Epithelial cell of prostate (primary cell): ENCODE measurements around the gene PLEKHM2.

ENCODE experiments used
- DNase-seq: peaks from one replicate; pipeline ENCODE4 v3.0.0-alpha.2; 2011; ENCODE audit warnings: low read depth, low spot score
- H3K27ac ChIP-seq: fragments of 450-650 bp; 2 replicates; pipeline ENCODE4 v1.5.1; 2017; ENCODE audit warnings: mild to moderate bottlenecking

The PLEKHM2 gene

DNA sequence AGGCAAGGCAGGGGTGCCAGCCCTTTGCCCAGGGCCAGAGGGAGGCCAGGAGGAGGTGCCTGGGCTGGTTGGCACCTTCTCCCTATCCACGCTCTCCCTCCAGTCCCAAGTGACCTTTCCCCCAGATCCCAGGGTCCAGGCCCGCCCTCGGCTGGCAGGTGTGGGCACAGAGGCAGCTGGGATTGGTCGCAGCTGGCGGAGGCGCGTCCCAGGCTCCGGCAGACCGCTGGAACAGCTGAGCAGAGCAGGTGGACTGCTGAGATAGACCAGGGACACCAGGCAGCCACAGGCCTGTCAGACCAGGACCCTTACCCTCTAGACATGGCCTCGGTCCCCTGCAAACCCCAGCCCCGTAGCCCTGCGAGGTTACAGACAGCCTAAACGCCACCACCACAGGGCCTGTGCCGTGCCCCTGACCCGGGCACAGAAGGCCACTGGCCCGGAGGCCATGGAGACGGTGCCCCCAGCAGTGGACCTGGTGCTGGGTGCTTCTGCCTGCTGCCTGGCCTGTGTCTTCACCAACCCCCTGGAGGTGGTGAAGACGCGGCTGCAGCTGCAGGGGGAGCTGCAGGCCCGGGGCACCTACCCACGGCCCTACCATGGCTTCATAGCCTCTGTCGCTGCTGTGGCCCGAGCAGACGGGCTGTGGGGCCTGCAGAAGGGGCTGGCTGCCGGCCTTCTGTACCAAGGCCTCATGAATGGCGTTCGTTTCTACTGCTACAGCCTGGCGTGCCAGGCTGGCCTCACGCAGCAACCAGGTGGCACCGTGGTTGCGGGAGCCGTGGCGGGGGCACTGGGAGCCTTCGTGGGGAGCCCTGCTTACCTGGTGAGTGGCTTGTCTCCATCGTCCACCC lies 52.1 kb downstream of the PLEKHM2 start, which contains the start of gene SLC25A34:
Gene SLC25A34 (plus strand): TSS at position 221 of the 854 bp plus-strand sequence. CDS start 228 bp downstream, at position 449.
- no peak within 1 kb of the TSS for H3K27ac ChIP-seq
- DNase-seq: no peak

DNA sequence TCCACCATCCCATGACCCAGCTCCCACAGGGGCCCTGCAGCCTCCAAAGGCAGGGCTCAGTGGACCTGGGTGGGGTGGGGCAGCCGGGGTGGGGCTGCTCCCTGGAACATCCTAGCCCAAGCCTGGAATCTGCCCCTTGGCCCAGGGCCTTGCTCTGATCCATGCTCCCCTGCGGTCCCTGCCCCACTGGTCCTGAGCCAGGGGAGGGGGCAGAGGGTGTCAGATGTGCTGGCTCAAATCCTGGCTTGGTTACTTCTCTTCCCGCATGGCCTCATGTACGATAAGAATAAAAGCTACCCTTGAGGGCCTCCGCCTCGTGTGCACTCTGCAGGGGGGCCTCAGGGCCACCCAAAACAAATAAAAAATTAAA lies 52.8 kb downstream of the PLEKHM2 start:
- DNase-seq: no peak
- no peak overlapping the region for H3K27ac ChIP-seq

DNA sequence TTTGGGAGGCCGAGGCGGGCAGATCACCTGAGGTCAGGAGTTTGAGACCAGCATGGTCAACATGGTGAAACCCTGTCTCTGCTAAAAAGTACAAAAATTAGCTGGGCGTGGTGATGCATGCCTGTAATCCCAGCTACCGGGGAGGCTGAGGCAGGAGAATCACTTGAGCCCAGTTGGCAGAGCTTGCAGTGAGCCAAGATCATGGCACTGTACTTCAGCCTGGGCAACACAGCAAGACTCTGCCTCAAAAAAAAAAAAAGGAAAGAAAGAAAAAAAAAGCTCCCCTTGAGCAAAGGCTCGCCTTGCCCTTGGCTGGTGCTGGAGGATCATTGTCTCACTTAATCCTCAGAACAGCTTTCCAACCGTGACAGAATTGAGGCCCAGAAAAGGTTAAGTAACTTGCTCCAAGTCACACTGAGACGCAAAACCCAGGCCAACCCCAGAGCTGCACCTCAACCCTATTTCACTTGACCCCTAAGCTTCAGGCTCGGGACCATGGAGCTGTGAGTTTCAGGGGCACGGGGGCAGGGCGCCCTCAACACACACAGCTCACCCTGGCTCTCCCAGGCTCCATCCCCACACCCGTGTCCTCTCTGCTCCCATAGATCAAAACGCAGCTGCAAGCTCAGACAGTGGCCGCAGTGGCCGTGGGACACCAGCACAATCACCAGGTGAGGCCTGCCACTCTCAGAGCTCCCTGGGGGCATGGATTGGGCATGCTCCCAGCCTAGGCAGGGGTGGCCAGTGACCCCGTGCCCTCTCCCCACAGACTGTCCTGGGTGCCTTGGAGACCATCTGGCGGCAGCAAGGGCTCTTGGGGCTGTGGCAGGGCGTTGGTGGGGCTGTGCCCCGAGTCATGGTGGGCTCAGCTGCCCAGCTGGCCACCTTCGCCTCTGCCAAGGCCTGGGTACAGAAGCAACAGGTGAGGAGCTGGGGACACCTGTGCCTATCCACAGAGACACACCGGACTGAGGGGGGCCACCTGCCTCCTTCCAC lies 53.5 kb downstream of the PLEKHM2 start:
- no peak for DNase-seq
- no peak overlapping the region for H3K27ac ChIP-seq

DNA sequence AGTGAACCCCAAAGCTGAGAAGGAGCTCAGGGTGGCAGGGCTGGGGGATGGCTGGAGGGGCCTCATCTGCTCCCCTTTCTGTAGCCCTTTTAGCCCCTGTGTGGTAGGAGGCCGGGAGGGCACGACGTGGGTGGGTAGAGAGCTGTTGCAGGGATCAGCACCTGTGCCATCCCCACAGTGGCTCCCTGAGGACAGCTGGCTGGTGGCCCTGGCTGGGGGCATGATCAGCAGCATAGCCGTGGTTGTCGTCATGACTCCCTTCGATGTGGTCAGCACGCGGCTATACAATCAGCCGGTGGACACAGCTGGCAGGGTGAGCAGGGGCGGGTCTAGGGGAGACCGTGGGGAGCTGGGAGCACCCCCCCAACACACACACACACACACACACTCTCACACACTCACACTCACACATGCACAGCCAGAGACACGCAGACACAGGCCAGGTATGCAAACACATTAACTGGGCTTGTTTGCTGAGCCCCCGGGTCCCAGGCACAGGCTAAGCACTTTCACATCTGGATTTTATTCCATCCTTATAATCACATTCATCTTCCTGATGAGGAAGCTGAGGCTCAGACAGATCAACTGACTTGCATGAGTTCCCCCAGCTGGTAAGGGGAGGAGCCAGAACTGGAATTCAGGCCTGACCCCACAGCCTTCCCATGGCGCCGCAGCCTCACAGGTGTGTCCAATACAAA lies 54.4 kb downstream of the PLEKHM2 start:
- H3K27ac ChIP-seq: no peak overlapping the region
- no peak for DNase-seq

DNA sequence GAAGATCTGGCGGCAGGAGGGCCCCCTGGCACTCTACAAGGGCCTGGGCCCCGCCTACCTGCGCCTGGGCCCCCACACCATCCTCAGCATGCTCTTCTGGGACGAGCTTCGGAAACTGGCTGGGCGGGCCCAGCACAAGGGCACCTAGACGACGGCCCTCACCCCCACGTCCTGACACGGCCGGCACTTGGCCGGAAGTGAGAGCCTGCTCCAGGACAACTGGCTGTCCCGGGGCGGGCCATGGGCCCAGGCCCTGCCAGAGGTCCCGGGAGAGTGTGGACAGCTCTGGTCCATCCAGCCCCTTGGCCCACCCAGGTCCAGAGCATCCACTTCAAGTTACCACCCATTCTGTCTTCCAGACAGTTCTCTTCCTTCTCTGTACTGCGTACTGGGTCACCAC lies 55.1 kb downstream of the PLEKHM2 start:
- no peak for DNase-seq
- H3K27ac ChIP-seq: no peak overlapping the region

DNA sequence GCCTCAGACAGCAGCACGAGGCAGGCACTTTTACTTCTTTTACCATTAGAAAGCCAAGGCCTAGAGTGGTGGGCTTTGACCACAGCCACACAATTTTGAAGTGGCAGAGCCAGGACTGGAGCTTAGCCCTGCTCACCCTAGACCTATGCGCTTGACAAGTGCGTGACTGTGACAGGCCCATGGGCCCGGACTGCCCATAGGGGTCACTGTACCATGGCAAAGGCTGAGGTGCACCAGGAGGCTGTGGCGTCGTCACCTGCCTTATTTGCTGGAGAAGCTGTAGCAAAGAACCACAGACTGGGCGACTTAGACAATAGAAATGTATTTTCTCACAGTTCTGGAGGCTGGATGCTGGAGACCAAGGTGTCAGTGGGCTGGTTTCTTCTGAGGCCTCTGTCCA lies 55.6 kb downstream of the PLEKHM2 start:
- DNase-seq: no peak
- H3K27ac ChIP-seq: no peak overlapping the region

DNA sequence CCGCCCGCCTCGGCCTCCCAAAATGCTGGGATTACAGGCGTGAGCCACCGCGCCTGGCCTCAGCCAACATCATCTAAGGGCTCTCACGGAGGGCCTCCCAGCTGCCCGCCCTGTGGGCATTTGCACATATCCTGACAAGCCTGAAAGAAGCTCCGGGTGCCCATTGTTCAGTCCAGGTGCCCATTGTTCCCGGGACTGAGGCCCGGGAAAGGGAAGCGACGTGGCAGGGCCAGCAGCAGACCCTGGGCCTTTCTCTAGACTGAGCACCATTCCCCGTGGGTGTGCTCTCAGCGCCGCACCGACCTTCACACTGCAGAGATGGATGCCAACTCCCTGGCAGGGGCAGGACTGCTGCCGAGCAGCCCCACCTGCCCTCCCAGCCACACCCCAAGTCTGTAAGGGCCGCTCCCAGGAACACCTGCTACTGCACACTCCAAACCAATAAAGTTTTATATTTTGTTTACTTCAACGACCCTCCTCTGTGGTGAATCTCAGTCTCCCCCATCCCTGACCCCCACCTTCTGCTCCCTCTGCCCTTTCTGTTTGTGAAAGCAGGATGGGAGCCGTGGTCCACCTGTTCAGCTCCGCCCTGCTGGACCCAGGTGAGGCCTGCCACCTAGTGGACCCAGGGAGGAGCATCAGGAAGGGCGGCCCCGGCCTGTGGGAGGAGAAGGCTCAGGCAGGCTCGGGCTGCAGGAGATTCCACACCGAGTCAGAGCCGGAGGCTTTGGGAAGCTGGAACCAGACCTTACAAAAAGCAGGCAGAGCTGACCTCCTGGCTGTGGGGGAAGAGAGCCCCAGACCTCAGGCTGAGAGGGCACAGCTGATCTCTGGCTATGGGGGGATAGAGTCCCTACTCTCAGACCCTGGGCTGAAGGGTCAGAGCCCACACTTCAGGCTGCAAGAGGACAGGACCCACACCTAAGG lies 57.1 kb downstream of the PLEKHM2 start:
- no peak for DNase-seq
- no peak overlapping the region for H3K27ac ChIP-seq

DNA sequence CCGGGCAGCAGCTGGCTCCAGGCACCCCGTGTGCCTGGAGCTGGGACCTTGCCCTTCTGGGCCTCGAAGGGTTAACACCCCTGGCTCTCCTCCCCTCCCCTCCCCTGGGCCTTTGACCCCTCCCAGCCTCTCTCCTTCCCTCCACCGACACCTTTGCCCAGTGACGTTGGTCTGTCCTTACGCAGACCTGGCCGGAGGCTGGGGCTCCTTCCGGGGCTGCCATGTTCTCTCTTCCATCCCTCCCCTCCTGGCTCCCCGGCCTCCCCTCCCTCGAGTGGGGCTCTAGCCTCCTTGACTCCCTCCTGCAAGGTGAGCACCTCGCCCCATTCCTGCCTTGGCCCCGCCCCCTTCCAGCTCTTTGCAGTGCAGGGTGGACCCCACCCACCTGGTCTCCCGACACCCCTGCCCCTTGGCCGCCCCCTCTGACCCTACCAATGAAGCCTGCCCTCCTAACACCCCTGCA lies 58.2 kb downstream of the PLEKHM2 start, which contains the start of gene TMEM82:
Gene TMEM82 (plus strand): TSS at position 161 of the 463 bp plus-strand sequence. CDS start 61 bp downstream, at position 222.
- H3K27ac ChIP-seq: no peak within 1 kb of the TSS
- DNase-seq: no peak

DNA sequence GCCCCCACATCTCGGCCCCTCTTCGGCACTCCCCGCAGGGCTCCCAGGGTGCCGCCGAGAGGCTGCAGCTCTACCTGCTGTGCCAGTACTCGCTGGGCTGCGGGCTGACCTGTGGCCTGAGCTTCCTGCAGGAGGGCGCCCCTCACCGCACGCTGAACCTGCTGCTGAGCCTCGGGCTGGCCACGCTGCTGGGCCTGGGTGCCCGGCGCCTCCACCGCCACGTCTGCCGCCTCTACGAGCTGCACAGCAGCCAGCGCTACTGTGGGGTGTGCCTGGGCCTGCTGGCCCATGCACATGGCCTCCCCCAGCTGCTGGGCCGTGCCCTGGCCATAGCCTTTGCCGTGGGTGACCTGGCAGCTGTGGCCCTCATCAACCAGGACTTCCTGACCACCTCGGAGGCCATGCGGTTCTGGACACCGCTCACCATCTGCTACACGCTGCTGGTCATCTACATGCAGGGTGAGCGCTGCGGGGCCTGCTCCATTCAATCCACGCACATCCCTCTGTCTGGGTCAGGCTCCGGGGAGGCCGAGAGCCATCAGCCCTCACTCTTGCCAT lies 60.1 kb downstream of the PLEKHM2 start:
- H3K27ac ChIP-seq: no peak overlapping the region
- no peak for DNase-seq

DNA sequence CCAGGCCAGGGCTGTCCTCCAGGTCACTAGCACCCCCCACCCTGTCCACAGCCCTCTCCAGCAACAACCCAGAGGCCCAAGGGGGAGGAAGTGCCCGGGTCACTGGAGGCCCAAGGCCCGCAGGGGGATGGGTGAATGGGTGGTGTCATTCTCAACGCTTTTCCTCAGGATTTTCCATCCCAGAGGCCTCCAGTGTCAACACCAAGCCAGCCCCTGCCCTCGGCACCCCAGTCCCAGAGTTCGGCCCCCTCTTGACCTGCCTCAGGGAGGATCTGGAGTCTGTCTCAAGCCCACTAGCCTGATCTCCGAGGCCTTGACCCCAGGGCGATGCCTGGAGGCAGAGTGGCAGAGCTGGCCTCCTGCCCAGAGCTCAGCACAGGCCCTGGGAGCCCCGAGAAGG lies 63.3 kb downstream of the PLEKHM2 start:
- no peak for DNase-seq
- H3K27ac ChIP-seq: no peak overlapping the region

DNA sequence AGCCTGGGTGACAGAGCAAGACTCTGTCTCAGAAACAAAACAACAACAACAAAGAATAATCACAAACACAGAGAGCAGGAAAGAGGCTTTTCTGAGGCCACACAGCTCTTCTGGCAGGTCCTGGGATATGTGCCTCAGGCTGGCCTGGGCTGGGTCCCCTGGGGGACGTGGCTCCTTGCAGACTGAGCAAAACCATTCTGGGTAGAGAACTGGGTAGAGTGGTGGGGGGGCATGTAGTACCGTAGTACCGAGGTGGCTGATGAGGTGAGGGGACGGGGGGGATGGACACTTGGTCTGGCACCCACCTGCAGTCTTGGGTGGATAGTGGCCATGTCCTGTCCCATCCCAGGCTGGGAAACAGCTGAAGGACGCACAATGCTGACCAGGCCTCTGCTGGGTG lies 64.1 kb downstream of the PLEKHM2 start:
- no peak overlapping the region for H3K27ac ChIP-seq

DNA sequence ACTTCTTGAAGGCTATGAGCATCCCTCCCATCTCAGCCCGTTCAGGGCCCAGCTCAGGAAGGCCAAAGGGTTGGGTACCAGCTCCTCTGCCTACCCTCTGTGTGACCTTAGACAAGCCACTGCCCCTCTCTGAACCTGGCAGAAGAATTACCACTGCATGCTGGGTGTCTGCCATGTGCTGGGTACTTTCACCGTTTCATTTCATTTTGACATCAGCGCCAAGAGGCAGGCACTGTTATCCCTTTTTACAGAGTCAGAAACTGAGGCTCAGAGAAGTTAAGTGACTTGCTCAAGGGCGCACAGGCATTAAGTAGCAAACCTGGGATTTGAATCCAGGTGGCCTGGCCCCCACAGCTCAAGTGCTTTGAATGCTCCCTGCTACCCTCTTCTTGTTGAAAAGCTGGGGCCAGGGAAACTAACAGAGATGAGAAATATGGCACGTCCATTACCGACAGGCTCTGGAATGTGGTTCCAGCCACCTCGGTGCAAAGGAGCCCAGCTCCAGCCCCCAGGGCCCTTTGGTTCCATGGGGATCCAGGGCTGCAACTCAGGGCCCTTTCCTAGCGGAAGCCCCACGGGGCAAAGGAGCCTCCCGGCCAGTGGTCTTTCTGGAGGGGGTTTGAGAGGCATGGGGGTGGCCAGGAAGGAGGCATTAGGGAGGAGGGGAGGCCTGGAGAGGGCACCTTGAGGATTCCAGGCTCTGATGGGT lies 64.7 kb downstream of the PLEKHM2 start:
- DNase-seq: no peak
- no peak overlapping the region for H3K27ac ChIP-seq

More for the DNA sequence above, 64.1 kb downstream of the PLEKHM2 start:
- no peak for DNase-seq

DNA sequence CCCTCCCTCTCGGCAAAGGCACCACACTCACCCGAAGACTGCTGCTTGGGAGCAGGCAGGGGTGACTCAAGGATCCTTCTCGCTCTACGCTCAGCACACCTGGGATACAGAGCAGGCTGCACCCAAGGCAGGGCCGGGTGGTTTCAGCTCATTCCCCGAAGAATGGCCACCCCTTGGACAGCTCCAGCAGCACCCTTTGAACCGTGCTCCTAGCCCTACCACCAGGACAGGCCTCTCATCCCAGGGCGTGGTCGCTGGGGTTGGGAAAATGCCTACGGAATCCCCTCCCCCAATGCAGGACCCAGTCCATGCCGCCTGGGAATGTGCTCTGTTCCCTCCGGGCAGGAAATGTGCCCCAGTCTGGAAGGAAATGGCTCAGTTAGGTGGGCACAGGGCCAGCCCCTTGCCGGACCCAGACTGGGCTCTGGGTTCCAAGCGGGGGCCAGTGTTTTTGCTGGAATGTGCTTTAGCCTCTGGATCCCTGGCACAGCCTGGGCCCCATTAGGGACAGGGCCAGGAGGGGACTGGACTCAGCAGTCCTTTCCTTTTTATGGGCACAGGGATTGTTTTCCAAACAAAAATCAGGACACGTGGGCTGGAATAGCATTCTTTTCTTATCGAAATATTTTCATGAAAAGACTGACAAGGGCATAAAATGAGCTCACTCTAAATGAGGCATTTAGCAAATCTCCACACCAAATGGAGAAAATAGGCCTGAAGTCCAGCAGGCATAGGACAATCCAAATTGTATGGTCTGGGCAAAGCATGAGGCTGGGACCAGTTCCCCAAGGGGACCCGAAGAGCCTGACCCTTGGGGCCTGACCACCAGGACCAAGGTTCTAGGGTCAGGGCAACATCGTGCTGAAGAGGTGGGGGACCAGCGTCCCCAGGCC lies 65.5 kb downstream of the PLEKHM2 start:
- DNase-seq: no peak

DNA sequence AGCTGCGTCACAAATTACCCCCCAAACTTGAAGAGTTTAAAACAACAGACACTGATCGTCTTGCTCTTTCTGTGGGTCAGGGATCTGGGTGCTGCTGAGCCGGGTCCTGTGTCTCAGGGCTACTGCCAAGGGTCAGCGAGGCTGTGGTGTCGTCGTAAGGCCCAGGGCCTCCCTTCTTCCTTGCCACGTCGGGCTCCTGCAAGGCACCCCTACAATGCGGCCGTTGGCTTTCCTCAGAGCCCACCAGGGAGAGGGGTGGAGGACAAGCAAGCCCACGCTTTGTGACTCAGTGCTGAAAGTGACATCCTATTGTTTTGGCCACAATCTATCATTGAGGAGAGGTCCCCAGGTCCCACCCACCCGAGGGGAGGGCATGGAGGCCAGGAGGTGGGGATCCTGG lies 66.8 kb downstream of the PLEKHM2 start:
- no peak for DNase-seq
- no peak overlapping the region for H3K27ac ChIP-seq

More for the DNA sequence above, 65.5 kb downstream of the PLEKHM2 start:
- H3K27ac ChIP-seq: no peak overlapping the region

DNA sequence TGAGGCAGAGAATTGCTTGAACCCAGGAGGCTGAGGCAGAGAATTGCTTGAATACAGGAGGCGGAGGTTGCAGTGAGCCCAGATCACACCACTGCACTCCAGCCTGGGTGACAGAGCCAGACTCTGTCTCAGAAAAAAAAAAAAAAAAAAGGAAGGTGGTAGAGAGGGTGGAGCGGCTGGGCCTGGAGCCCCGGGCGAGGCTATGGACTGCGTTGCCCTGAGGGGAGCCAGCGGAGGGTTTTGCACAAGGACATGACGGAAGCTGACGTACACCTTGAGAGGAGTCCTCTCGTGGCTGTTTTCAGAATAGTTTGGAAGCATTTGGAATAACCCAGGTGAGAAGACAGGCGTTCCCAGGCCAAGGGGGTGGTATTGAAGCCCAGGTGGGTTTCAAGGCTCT lies 67.6 kb downstream of the PLEKHM2 start:
- H3K27ac ChIP-seq: no peak overlapping the region

DNA sequence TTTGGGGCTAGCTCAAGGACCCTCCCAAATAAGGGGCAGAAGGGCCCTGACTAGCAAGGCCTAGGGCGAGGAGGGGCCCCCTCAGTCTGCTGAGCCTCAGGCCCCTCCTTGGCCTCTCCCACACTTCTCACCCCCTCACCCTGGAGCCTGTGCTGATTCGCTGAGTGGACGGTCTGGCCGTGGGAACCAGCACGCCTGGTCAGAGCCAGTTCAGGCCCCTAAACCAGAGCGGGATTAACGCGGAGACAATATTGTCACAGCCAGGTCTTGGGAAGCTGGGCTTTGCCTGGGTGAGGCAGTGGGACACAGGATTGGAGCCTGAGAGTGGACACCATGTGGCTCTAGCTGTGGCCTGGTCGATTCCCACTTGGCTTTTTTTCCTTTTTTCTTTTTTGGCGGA lies 69.7 kb downstream of the PLEKHM2 start:
- no peak for DNase-seq
- H3K27ac ChIP-seq: no peak overlapping the region

More for the DNA sequence above, 67.6 kb downstream of the PLEKHM2 start:
- no peak for DNase-seq

DNA sequence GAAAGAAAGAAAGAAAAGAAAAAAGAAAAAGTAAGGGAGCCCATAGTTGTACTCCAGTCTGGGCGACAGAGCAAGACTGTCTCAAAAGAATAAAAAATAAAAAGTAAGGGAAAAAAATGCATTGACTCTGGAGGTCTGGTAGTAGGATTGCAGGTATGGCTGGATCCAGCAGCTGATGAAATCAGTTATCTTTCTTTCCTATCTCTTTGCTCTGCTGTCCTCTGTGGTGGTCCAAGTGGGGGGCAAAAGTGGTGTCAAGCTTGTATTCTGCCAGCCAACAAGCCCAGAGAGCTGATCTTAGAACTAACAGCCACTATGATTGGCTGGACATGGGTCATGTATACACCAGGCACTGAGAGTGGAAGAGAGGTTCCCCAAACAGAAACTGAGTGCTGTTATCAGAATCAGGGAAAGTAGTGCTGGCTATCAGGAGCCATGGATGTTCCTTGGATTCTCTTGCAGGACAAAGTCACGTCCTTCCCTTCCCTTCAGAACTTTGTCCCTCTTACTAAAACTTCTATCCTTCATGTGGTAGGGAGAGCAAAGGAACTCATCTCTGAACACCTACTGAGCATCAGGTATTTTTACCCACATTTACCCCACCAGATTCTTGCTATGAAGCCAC lies 71.0 kb downstream of the PLEKHM2 start:
- H3K27ac ChIP-seq: no peak overlapping the region
- no peak for DNase-seq
